Measurements from ENCODE around the gene GREB1. TPM values are rescaled to one million over a fixed set of nuclear protein-coding genes. Genes with fewer than 3 reads are reported as not detected.

Gene GREB1
- total RNA-seq, 1 experiment from 2014 or later: 1.3 TPM

DNA sequence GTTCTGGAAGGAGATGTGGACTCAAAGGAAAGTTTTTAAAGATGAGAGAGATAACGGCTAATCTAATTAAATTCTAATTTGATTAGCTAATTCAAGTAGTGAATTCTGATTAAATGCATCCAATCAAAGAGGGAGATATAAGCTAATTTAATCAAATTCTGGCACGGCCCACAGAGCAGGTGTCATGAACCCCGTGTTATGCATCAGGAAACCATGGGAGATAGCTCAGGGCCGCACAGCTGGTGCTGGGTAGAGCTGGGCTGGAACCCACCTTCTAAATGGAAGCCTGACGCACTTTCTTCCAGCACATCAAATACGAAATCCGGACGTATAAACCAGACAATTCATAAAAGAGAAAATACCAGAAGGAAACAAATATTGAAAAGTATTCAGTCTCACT lies 57.2 kb downstream of the GREB1 start:
- BruUV-seq (replicated peaks): no TSS peak
- ChIA-PET POLR2A (ENCODE audit: low non-redundant PET) (no interaction called here), CTCF (interaction anchor here (0.5 kb wide), 1 partner anchor 111 kb away, joined by 5 read pairs; no protein-coding TSS in a partner anchor)
- Histone ChIP-seq H3K4me1 (ENCODE audit: insufficient read depth, low read length, poor library complexity, severe bottlenecking) (no peaks in the 10 kb centered on the region), H3K36me3 (ENCODE audit: insufficient read depth, low read length, poor library complexity, severe bottlenecking) (no peaks in the 10 kb centered on the region), H3K4me3 (ENCODE audit: low read depth, low read length, poor library complexity, severe bottlenecking) (no peak overlapping the region), H3K27ac (ENCODE audit: low read depth, low read length, poor library complexity, severe bottlenecking) (no peak overlapping the region), H3K27me3 (replicated peaks; ENCODE audit: insufficient read depth, low read depth, low read length, poor library complexity) (no peaks in the 10 kb centered on the region), H3K9me3 (ENCODE audit: low read depth, low read length, poor library complexity, severe bottlenecking) (no peaks in the 10 kb centered on the region)
- TF ChIP-seq, protein P1, sequence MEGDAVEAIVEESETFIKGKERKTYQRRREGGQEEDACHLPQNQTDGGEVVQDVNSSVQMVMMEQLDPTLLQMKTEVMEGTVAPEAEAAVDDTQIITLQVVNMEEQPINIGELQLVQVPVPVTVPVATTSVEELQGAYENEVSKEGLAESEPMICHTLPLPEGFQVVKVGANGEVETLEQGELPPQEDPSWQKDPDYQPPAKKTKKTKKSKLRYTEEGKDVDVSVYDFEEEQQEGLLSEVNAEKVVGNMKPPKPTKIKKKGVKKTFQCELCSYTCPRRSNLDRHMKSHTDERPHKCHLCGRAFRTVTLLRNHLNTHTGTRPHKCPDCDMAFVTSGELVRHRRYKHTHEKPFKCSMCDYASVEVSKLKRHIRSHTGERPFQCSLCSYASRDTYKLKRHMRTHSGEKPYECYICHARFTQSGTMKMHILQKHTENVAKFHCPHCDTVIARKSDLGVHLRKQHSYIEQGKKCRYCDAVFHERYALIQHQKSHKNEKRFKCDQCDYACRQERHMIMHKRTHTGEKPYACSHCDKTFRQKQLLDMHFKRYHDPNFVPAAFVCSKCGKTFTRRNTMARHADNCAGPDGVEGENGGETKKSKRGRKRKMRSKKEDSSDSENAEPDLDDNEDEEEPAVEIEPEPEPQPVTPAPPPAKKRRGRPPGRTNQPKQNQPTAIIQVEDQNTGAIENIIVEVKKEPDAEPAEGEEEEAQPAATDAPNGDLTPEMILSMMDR (conservative IDR thresholded peaks at IDR 0.05; ENCODE audit: low read depth, low read length): no peak
- TF ChIP-seq EZH2 (IDR thresholded peaks at IDR 0.05; ENCODE audit: borderline replicate concordance, low read depth, low read length, poor library complexity, severe bottlenecking): no peak
- DNase-seq (ENCODE audit: low spot score): no peak
- intact Hi-C loops (cut with micrococcal nuclease; ENCODE audit: unreplicated experiment): no loop called here

DNA sequence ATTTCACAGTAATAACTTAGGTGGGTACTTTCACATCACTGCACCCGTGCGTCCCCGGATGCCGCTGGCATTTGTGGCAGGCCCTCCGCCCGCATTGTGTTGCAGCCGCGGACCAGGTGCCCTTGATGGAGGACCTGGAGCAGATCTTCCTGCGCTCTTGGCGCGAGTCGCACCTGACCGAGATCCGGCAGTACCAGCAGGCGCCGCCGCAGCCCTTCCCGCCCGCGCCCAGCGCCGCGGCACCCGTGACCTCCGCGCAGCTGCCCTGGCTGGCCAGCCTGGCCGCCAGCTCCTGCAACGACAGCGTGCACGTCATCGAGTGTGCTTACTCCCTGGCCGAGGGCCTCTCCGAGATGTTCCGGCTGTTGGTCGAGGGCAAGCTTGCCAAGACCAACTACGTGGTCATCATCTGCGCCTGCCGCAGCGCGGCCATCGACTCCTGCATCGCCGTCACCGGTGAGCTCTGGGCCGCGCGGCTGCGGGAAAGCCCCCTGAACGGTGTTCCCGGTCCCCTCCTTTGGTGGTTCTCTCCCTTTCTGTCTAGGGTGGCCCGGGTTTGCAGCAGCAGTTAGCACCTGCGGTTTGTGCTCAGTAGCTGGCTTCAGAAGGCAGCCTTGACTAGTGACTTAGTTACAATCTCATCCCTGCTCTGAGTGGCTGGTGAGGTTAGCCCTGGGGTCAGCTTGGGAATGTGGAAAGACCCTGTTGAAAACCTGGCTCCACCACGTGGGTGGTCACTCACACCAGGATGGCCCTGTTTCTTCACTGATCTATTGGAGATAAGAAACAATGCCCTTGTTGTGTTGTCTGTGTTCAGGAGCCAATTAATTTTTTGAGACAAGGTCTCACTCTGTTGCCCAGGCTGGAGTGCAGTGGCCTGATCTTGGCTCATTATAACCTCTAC lies 59.1 kb downstream of the GREB1 start:
- intact Hi-C loops (cut with micrococcal nuclease; ENCODE audit: unreplicated experiment): no loop called here
- H3K27me3 ChIP-seq (replicated peaks; ENCODE audit: insufficient read depth, low read depth, low read length, poor library complexity): no peaks in the 10 kb centered on the region
- ChIA-PET POLR2A (ENCODE audit: low non-redundant PET) (no interaction called here), CTCF (no interaction called here)
- no TSS peak for BruUV-seq (replicated peaks)
- H3K4me1 ChIP-seq (ENCODE audit: insufficient read depth, low read length, poor library complexity, severe bottlenecking): no peaks in the 10 kb centered on the region
- H3K27ac ChIP-seq (ENCODE audit: low read depth, low read length, poor library complexity, severe bottlenecking): no peak overlapping the region
- no peaks in the 10 kb centered on the region for H3K9me3 ChIP-seq (ENCODE audit: low read depth, low read length, poor library complexity, severe bottlenecking)
- no peak overlapping the region for H3K4me3 ChIP-seq (ENCODE audit: low read depth, low read length, poor library complexity, severe bottlenecking)
- TF ChIP-seq EZH2 (IDR thresholded peaks at IDR 0.05; ENCODE audit: borderline replicate concordance, low read depth, low read length, poor library complexity, severe bottlenecking): no peak
- no peaks in the 10 kb centered on the region for H3K36me3 ChIP-seq (ENCODE audit: insufficient read depth, low read length, poor library complexity, severe bottlenecking)
- DNase-seq (ENCODE audit: low spot score): no peak

GRCh38 chr2:11596801-11597200 lies 63.0 kb downstream of the GREB1 start:
- no peak overlapping the region for H3K27ac ChIP-seq (ENCODE audit: low read depth, low read length, poor library complexity, severe bottlenecking)
- H3K4me3 ChIP-seq (ENCODE audit: low read depth, low read length, poor library complexity, severe bottlenecking): no peak overlapping the region
- POLR2A ChIA-PET (ENCODE audit: low non-redundant PET): no interaction called here
- intact Hi-C loops (cut with micrococcal nuclease; ENCODE audit: unreplicated experiment): no loop called here
- BruUV-seq (replicated peaks): no TSS peak
- H3K4me1 ChIP-seq (ENCODE audit: insufficient read depth, low read length, poor library complexity, severe bottlenecking): no peaks in the 10 kb centered on the region
- no peak for DNase-seq (ENCODE audit: low spot score)
- H3K9me3 ChIP-seq (ENCODE audit: low read depth, low read length, poor library complexity, severe bottlenecking): no peaks in the 10 kb centered on the region
- TF ChIP-seq, protein P1 (conservative IDR thresholded peaks at IDR 0.05; ENCODE audit: low read depth, low read length): no peak
- TF ChIP-seq EZH2 (IDR thresholded peaks at IDR 0.05; ENCODE audit: borderline replicate concordance, low read depth, low read length, poor library complexity, severe bottlenecking): no peak
- CTCF ChIA-PET: no interaction called here
- H3K27me3 ChIP-seq (replicated peaks; ENCODE audit: insufficient read depth, low read depth, low read length, poor library complexity): no peaks in the 10 kb centered on the region
- H3K36me3 ChIP-seq (ENCODE audit: insufficient read depth, low read length, poor library complexity, severe bottlenecking): no peaks in the 10 kb centered on the region
